MM.1S (cell line): ENCODE data around the gene FHIT.

ENCODE experiments used
- DNase-seq: peaks from one replicate; pipeline ENCODE4 v3.0.0-alpha.2; 2015
- H2AFZ ChIP-seq: fragments of 300-600 bp; sonication (generic); 2 replicates; pipeline ENCODE4 v1.6.0; 2016; ENCODE audit warnings: antibody characterized with exemption, low read length
- H3F3A ChIP-seq: fragments of 300-600 bp; sonication (generic); 2 replicates; pipeline ENCODE4 v1.6.1; 2016; ENCODE audit warnings: mild to moderate bottlenecking, antibody characterized with exemption, low read length, moderate library complexity, mixed read lengths; ENCODE audit not compliant: insufficient read depth
- H3K27ac ChIP-seq: fragments of 300-600 bp; sonication (generic); 2 replicates; pipeline ENCODE4 v1.5.1; 2016; ENCODE audit warnings: mild to moderate bottlenecking, low read length
- H3K27me3 ChIP-seq: fragments of 300-600 bp; sonication (generic); replicated peaks from 2 replicates; pipeline ENCODE4 v1.6.0; 2016; ENCODE audit warnings: low read length; ENCODE audit not compliant: insufficient read depth
- H3K36me3 ChIP-seq: fragments of 300-600 bp; sonication (generic); replicated peaks from 2 replicates; pipeline ENCODE4 v1.6.1; 2016; ENCODE audit warnings: mild to moderate bottlenecking, low read length, mixed read lengths; ENCODE audit not compliant: insufficient read depth
- H3K4me1 ChIP-seq: fragments of 300-600 bp; sonication (generic); 2 replicates; pipeline ENCODE4 v1.6.1; 2016; ENCODE audit warnings: low read length, mixed read lengths
- H3K4me2 ChIP-seq: fragments of 300-600 bp; sonication (generic); 2 replicates; pipeline ENCODE4 v1.6.0; 2016; ENCODE audit warnings: low read depth, low read length
- H3K4me3 ChIP-seq: fragments of 300-600 bp; sonication (generic); 2 replicates; pipeline ENCODE4 v1.5.1; 2016; ENCODE audit warnings: low read length, mixed read lengths
- H3K79me2 ChIP-seq: fragments of 300-600 bp; sonication (generic); 2 replicates; pipeline ENCODE4 v1.6.1; 2016; ENCODE audit warnings: mixed run types, low read length, mixed read lengths
- H3K9ac ChIP-seq: fragments of 300-600 bp; sonication (generic); 2 replicates; pipeline ENCODE4 v1.6.1; 2016; ENCODE audit warnings: low read length, mixed read lengths
- H3K9me2 ChIP-seq: fragments of 300-600 bp; sonication (generic); replicated peaks from 2 replicates; pipeline ENCODE4 v1.6.1; 2016; ENCODE audit warnings: mild to moderate bottlenecking, low read length, mixed read lengths; ENCODE audit not compliant: insufficient read depth
- H3K9me3 ChIP-seq: fragments of 300-600 bp; sonication (generic); replicated peaks from 2 replicates; pipeline ENCODE4 v1.6.1; 2016; ENCODE audit warnings: mild to moderate bottlenecking, low read length, mixed read lengths; ENCODE audit not compliant: insufficient read depth
- H4K20me1 ChIP-seq: fragments of 300-600 bp; sonication (generic); 2 replicates; pipeline ENCODE4 v1.6.1; 2016; ENCODE audit warnings: mild to moderate bottlenecking, low read length, moderate library complexity, mixed read lengths; ENCODE audit not compliant: insufficient read depth
- EZH2 ChIP-seq: fragments of 300-600 bp; sonication (generic); optimal IDR thresholded peaks from 2 replicates; pipeline ENCODE3; 2017; ENCODE audit warnings: low read depth, mild to moderate bottlenecking, antibody characterized with exemption, low read length, mixed read lengths
- EZH2phosphoT487 ChIP-seq: fragments of 300-600 bp; sonication (generic); IDR thresholded peaks from 2 replicates; pipeline ENCODE4 v1.6.1; 2018; ENCODE audit warnings: antibody characterized with exemption, low read length
- TF ChIP-seq, protein P1 (sequence below): fragments of 300-600 bp; sonication (generic); IDR thresholded peaks from 2 replicates; pipeline ENCODE4 v1.5.1; 2016; ENCODE audit warnings: antibody characterized with exemption, low read length, mixed read lengths

The FHIT gene

GRCh38 chr3:59946401-59946800, 1304.9 kb downstream of the FHIT start:
- DNase-seq, result no peak
- no peaks in the 10 kb centered on the region for H3K4me1 ChIP-seq
- TF ChIP-seq EZH2 (no peak), EZH2phosphoT487 (no peak)
- TF ChIP-seq, protein P1, sequence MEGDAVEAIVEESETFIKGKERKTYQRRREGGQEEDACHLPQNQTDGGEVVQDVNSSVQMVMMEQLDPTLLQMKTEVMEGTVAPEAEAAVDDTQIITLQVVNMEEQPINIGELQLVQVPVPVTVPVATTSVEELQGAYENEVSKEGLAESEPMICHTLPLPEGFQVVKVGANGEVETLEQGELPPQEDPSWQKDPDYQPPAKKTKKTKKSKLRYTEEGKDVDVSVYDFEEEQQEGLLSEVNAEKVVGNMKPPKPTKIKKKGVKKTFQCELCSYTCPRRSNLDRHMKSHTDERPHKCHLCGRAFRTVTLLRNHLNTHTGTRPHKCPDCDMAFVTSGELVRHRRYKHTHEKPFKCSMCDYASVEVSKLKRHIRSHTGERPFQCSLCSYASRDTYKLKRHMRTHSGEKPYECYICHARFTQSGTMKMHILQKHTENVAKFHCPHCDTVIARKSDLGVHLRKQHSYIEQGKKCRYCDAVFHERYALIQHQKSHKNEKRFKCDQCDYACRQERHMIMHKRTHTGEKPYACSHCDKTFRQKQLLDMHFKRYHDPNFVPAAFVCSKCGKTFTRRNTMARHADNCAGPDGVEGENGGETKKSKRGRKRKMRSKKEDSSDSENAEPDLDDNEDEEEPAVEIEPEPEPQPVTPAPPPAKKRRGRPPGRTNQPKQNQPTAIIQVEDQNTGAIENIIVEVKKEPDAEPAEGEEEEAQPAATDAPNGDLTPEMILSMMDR, result no peak

DNA sequence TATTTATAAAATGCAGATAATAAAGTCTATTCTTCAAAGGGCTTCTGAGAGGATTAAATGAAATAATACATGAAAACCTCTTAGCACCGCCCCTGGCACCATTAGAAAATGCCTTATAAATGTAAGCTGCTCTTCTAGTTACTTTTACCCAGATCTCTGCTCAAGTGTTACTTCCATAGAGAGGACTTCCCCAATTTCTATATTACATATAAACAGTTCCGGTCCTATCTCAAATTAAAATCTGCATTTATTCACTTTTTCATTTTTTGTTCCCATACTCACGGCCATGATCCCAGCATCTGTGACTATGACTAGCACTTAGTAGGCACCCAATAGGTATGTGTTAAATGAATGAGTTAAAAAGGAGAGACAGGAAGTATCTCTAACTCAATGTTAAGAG, 1310.5 kb downstream of the FHIT start:
- Histone ChIP-seq H4K20me1 (no peaks in the 10 kb centered on the region), H3K9me3 (no peaks in the 10 kb centered on the region), H3K27ac (no peak overlapping the region), H2AFZ (no peak overlapping the region), H3F3A (no peaks in the 10 kb centered on the region), H3K9ac (no peak overlapping the region), H3K9me2 (no peaks in the 10 kb centered on the region), H3K27me3 (no peaks in the 10 kb centered on the region), H3K4me3 (no peak overlapping the region), H3K36me3 (no peaks in the 10 kb centered on the region), H3K79me2 (no peaks in the 10 kb centered on the region), H3K4me2 (no peak overlapping the region), H3K4me1 (no peaks in the 10 kb centered on the region)
- no peak for TF ChIP-seq EZH2phosphoT487
- no peak for DNase-seq

More at GRCh38 chr3:59946401-59946800, 1304.9 kb downstream of the FHIT start:
- no peaks in the 10 kb centered on the region for H3F3A ChIP-seq
- no peak overlapping the region for H3K4me2 ChIP-seq
- H3K27me3 ChIP-seq, result no peaks in the 10 kb centered on the region
- H3K9ac ChIP-seq, result no peak overlapping the region
- H3K27ac ChIP-seq, result no peak overlapping the region
- no peaks in the 10 kb centered on the region for H3K79me2 ChIP-seq
- H4K20me1 ChIP-seq, result no peaks in the 10 kb centered on the region
- H3K9me3 ChIP-seq, result no peaks in the 10 kb centered on the region
- no peaks in the 10 kb centered on the region for H3K36me3 ChIP-seq
- no peak overlapping the region for H3K4me3 ChIP-seq
- no peak overlapping the region for H2AFZ ChIP-seq
- H3K9me2 ChIP-seq, result no peaks in the 10 kb centered on the region

DNA sequence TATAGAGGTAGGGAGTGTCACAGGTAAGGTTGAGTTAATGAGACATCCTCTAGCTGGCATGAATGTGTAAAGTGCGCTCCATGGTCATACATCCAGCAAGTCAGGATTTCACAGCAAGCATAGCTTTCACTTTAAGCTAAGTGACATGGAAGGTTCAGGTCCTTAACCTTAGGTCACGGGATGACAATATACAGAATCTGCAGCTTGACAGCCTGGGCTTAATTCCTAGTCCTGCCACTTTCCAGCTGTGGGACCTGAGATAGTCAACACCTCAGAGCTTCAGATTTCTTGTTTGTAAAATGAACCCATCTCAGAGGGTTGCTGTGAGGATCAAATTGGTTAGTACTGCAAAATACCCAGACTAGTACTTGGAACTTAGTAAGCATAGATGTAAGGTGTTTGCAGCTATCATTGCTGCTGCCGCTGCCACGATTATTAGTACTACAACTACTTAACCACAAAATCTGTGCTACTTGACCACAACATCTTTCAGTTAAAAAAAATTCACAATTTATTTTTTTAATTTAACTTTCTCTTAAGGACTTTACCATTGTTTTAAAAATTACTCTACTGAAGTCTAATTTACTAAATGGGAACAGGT, 1311.3 kb downstream of the FHIT start:
- no peak for DNase-seq
- Histone ChIP-seq H3K4me3 (no peak overlapping the region), H4K20me1 (no peaks in the 10 kb centered on the region), H3K36me3 (no peaks in the 10 kb centered on the region), H3F3A (no peaks in the 10 kb centered on the region), H3K27me3 (no peaks in the 10 kb centered on the region), H3K9ac (no peak overlapping the region), H3K9me2 (no peaks in the 10 kb centered on the region), H3K4me1 (no peaks in the 10 kb centered on the region), H3K79me2 (no peaks in the 10 kb centered on the region), H3K4me2 (no peak overlapping the region), H3K27ac (no peak overlapping the region), H3K9me3 (no peaks in the 10 kb centered on the region), H2AFZ (no peak overlapping the region)
- no peak for TF ChIP-seq EZH2
- TF ChIP-seq EZH2phosphoT487, result no peak

DNA sequence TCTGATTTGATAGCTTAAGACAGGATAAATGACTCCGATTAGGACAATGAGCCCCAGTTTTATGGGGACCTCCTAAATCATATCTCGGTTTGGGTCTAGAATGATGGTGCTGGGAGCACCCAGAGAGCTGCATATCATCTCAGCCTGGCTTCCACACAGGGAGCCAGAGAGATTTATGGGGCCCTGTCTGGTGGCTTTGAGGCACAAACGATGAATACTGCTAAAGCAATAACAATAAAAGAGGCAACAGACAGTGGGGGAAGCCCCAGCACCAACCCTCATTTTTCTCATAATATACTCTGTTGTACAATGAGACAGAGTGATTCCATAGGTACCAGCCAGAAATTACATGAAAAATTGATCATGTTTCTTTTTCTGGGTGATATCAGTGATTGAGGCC, 1312.4 kb downstream of the FHIT start:
- H3K27me3 ChIP-seq, result no peaks in the 10 kb centered on the region
- H3K9ac ChIP-seq, result no peak overlapping the region
- no peaks in the 10 kb centered on the region for H3K9me2 ChIP-seq
- TF ChIP-seq EZH2 (no peak), EZH2phosphoT487 (no peak)
- TF ChIP-seq, protein P1, result no peak
- H3K4me3 ChIP-seq, result no peak overlapping the region
- H3F3A ChIP-seq, result no peaks in the 10 kb centered on the region
- no peak overlapping the region for H3K27ac ChIP-seq
- H3K4me1 ChIP-seq, result no peaks in the 10 kb centered on the region
- no peak overlapping the region for H3K4me2 ChIP-seq
- DNase-seq, result no peak
- H3K9me3 ChIP-seq, result no peaks in the 10 kb centered on the region
- no peaks in the 10 kb centered on the region for H3K79me2 ChIP-seq
- no peaks in the 10 kb centered on the region for H3K36me3 ChIP-seq
- no peak overlapping the region for H2AFZ ChIP-seq
- H4K20me1 ChIP-seq, result no peaks in the 10 kb centered on the region
